Left ventricle myocardium inferior (tissue), 1 donor: Measurements from ENCODE around the gene MACC1. TPM values are rescaled to one million over a fixed set of nuclear protein-coding genes. Genes with fewer than 3 reads are reported as not detected.

Experiments
- DNase-seq: peaks from one replicate; pipeline ENCODE4 v3.0.0-alpha.2; 2020
- H3K27ac ChIP-seq: fragments of 200-600 bp; replicated peaks from 2 replicates; pipeline ENCODE4 v1.8.0; 2021
- H3K27me3 ChIP-seq: fragments of 200-600 bp; 2 replicates; pipeline ENCODE4 v1.8.0; 2021; ENCODE audit warnings: low read depth
- H3K36me3 ChIP-seq: fragments of 200-600 bp; 2 replicates; pipeline ENCODE4 v1.8.0; 2021
- H3K4me1 ChIP-seq: fragments of 200-600 bp; 2 replicates; pipeline ENCODE4 v1.8.0; 2021
- H3K4me3 ChIP-seq: fragments of 200-600 bp; 2 replicates; pipeline ENCODE4 v1.8.0; 2021; ENCODE audit warnings: mild to moderate bottlenecking, moderate library complexity
- H3K9me3 ChIP-seq: fragments of 200-600 bp; replicated peaks from 2 replicates; pipeline ENCODE4 v1.8.0; 2021
- CTCF ChIP-seq: fragments of 200-600 bp; IDR thresholded peaks from 2 replicates; pipeline ENCODE4 v1.8.0; 2021; ENCODE audit warnings: antibody characterized with exemption, mild to moderate bottlenecking, borderline replicate concordance
- intact Hi-C: fragments of 100-400 bp; cut with micrococcal nuclease; formaldehyde crosslinking; loops from one replicate; pipeline ENCODE4 v1.11.0; 2022
- total RNA-seq: library from RNA; stranded (reverse); fragmentation: NEBNext Ultra II Directional; extraction: Animal tissue kit (Norgen Biotek cat#: 25700); gene quantifications from one replicate; pipeline ENCODE4 v1.2.1, GENCODE V29; 2021
- donor health status: DM: no; HTN: yes; CAD: no; lungs with severe emphysema.

The MACC1 gene
- total RNA-seq, 1 donor from 2014 or later: 0.03 TPM

GRCh38 chr7:20219446-20220292 is 2.5 kb upstream of the MACC1 start:
- no peak for TF ChIP-seq CTCF
- peak; percentile 69 for DNase-seq
- Histone ChIP-seq H3K36me3 (no peaks in the 10 kb centered on the region), H3K9me3 (no peaks in the 10 kb centered on the region), H3K27ac (peak overlapping the region; percentile 82), H3K4me1 (no peaks in the 10 kb centered on the region), H3K27me3 (peaks cover 6% of the 10 kb centered on the region), H3K4me3 (no peak overlapping the region)
- intact Hi-C loops: no loop called here

GRCh38 chr7:20219062-20219445 is 1.9 kb upstream of the MACC1 start:
- no peak overlapping the region for H3K4me3 ChIP-seq
- intact Hi-C loops: no loop called here
- H3K9me3 ChIP-seq: no peaks in the 10 kb centered on the region
- H3K36me3 ChIP-seq: no peaks in the 10 kb centered on the region
- no peak for DNase-seq
- no peak for TF ChIP-seq CTCF
- no peaks in the 10 kb centered on the region for H3K4me1 ChIP-seq
- peaks cover 6% of the 10 kb centered on the region for H3K27me3 ChIP-seq
- peak overlapping the region; percentile 82 for H3K27ac ChIP-seq

GRCh38 chr7:20218279-20218678 is 1.1 kb upstream of the MACC1 start:
- H3K9me3 ChIP-seq: no peaks in the 10 kb centered on the region
- H3K4me3 ChIP-seq: no peak overlapping the region
- H3K36me3 ChIP-seq: no peaks in the 10 kb centered on the region
- no peak for TF ChIP-seq CTCF
- no peak for DNase-seq
- intact Hi-C loops: no loop called here
- no peaks in the 10 kb centered on the region for H3K4me1 ChIP-seq
- no peak overlapping the region for H3K27ac ChIP-seq
- H3K27me3 ChIP-seq: peaks cover 6% of the 10 kb centered on the region

- Histone ChIP-seq H3K27ac (no peak overlapping the region), H3K4me1 (peaks cover 4% of the 10 kb centered on the region), H3K27me3 (no peaks in the 10 kb centered on the region), H3K36me3 (no peaks in the 10 kb centered on the region), H3K9me3 (no peaks in the 10 kb centered on the region), H3K4me3 (no peak overlapping the region)
- TF ChIP-seq CTCF: no peak
- intact Hi-C loops: no loop called here
- no peak for DNase-seq
Measured at GRCh38 chr7:20216406-20217036, 663 bp downstream of the MACC1 start.

GRCh38 chr7:20214921-20215669 is 2.1 kb downstream of the MACC1 start:
- Histone ChIP-seq H3K9me3 (no peaks in the 10 kb centered on the region), H3K4me1 (peaks cover 6% of the 10 kb centered on the region), H3K4me3 (no peak overlapping the region), H3K27ac (no peak overlapping the region), H3K36me3 (no peaks in the 10 kb centered on the region), H3K27me3 (no peaks in the 10 kb centered on the region)
- TF ChIP-seq CTCF: no peak
- intact Hi-C loops: no loop called here
- no peak for DNase-seq
